HEK293 (cell line): Measurements from ENCODE around the gene CDC25A.

Experiments
- CTCF ChIA-PET: fragments of 350-600 bp; formaldehyde crosslinking; extraction: SDS; loops from one replicate; lab custom pipeline; 2021; ENCODE audit warnings: antibody characterized with exemption; lab: Yijun Ruan, JAX
- POLR2A ChIA-PET: fragments of 300-600 bp; formaldehyde crosslinking; extraction: SDS; loops from one replicate; lab custom pipeline; 2020; ENCODE audit warnings: antibody characterized with exemption, inconsistent platforms; lab: Yijun Ruan, JAX
- H3K27ac ChIP-seq: fragments of 200-500 bp; sonication (Bioruptor generic); 2 replicates; pipeline ENCODE4 v1.5.1; 2014; ENCODE audit warnings: low read depth, low read length, control low read depth, inconsistent platforms; ENCODE audit errors: extremely low read depth
- H3K36me3 ChIP-seq, 2 experiments: fragments of 200-500 bp in 1 of 2; sonication (Bioruptor generic) in 1 of 2; 1 replicate in 1 of 2; 2 replicates in 1 of 2; pipeline ENCODE4 v1.5.1; 2014 to 2017; ENCODE audit warnings: inconsistent platforms in 2 of 2, low read length in 2 of 2; ENCODE audit not compliant: control insufficient read depth in 2 of 2, insufficient read depth in 1 of 2
- H3K4me1 ChIP-seq: fragments of 200-500 bp; sonication (Bioruptor generic); 2 replicates; pipeline ENCODE4 v1.5.1; 2014; ENCODE audit warnings: mild to moderate bottlenecking, low read length, inconsistent platforms; ENCODE audit not compliant: control insufficient read depth, insufficient read depth
- H3K4me3 ChIP-seq: 2 replicates; pipeline ENCODE4 v1.5.1; 2011; ENCODE audit warnings: low read depth, mild to moderate bottlenecking, control low read depth, low read length, moderate library complexity
- H3K9me3 ChIP-seq: fragments of 200-500 bp; sonication (Bioruptor generic); 2 replicates; pipeline ENCODE4 v1.5.1; 2014; ENCODE audit warnings: low read depth, low read length, inconsistent platforms; ENCODE audit not compliant: control insufficient read depth, insufficient read depth
- FEZF1 ChIP-seq: fragments of 450-650 bp; formaldehyde crosslinking; IDR thresholded peaks from 2 replicates; pipeline ENCODE4 v1.5.1; 2016; ENCODE audit warnings: missing biosample characterization, missing genetic modification characterization
- HOXA7 ChIP-seq: sonication (generic); formaldehyde crosslinking; IDR thresholded peaks from 2 replicates; pipeline ENCODE4 v1.8.1; 2022; ENCODE audit warnings: missing genetic modification reagents, borderline replicate concordance
- HOXD13 ChIP-seq: sonication (generic); formaldehyde crosslinking; IDR thresholded peaks from 2 replicates; pipeline ENCODE4 v1.8.0; 2022; ENCODE audit warnings: missing genetic modification reagents, borderline replicate concordance
- KLF9 ChIP-seq: fragments of 450-650 bp; formaldehyde crosslinking; IDR thresholded peaks from 2 replicates; pipeline ENCODE4 v1.5.1; 2016; ENCODE audit warnings: missing biosample characterization, missing genetic modification characterization, low read depth
- YY2 ChIP-seq: fragments of 450-650 bp; formaldehyde crosslinking; IDR thresholded peaks from 2 replicates; pipeline ENCODE4 v1.5.1; 2016; ENCODE audit warnings: missing biosample characterization, missing genetic modification characterization
- ZBTB21 ChIP-seq: fragments of 450-650 bp; formaldehyde crosslinking; IDR thresholded peaks from 2 replicates; pipeline ENCODE4 v1.5.1; 2017; ENCODE audit warnings: missing biosample characterization, missing genetic modification characterization
- ZIC2 ChIP-seq: fragments of 450-650 bp; formaldehyde crosslinking; IDR thresholded peaks from 2 replicates; pipeline ENCODE4 v1.5.1; 2016; ENCODE audit warnings: missing biosample characterization, missing genetic modification characterization
- ZNF169 ChIP-seq: fragments of 450-650 bp; formaldehyde crosslinking; IDR thresholded peaks from 2 replicates; pipeline ENCODE4 v1.5.1; 2016; ENCODE audit warnings: missing biosample characterization, missing genetic modification characterization
- ZNF24 ChIP-seq: fragments of 450-650 bp; formaldehyde crosslinking; IDR thresholded peaks from 2 replicates; pipeline ENCODE4 v1.5.1; 2016; ENCODE audit warnings: missing biosample characterization, missing genetic modification characterization
- ZNF324 ChIP-seq: fragments of 450-650 bp; formaldehyde crosslinking; IDR thresholded peaks from 2 replicates; pipeline ENCODE4 v1.5.1; 2016; ENCODE audit warnings: missing biosample characterization, missing genetic modification characterization
- ZNF350 ChIP-seq: fragments of 450-650 bp; formaldehyde crosslinking; IDR thresholded peaks from 2 replicates; pipeline ENCODE4 v1.5.0; 2017; ENCODE audit warnings: missing biosample characterization, mild to moderate bottlenecking, missing genetic modification characterization
- ZNF624 ChIP-seq: fragments of 450-650 bp; formaldehyde crosslinking; IDR thresholded peaks from 2 replicates; pipeline ENCODE4 v1.5.1; 2017; ENCODE audit warnings: missing biosample characterization, missing genetic modification characterization
- TF ChIP-seq, protein P1 (sequence below): fragments of 450-650 bp; formaldehyde crosslinking; IDR thresholded peaks from 2 replicates; pipeline ENCODE4 v1.5.1; 2016; ENCODE audit warnings: missing biosample characterization, missing genetic modification characterization
- TF ChIP-seq, protein P2 (sequence below): fragments of 450-650 bp; formaldehyde crosslinking; IDR thresholded peaks from 2 replicates; pipeline ENCODE4 v1.5.1; 2016; ENCODE audit warnings: missing biosample characterization, missing genetic modification characterization
- TF ChIP-seq, protein P3 (sequence below): fragments of 450-650 bp; formaldehyde crosslinking; IDR thresholded peaks from 2 replicates; pipeline ENCODE4 v1.5.1; 2016; ENCODE audit warnings: missing biosample characterization, missing genetic modification characterization
- TF ChIP-seq, protein P4 (sequence below): fragments of 450-650 bp; formaldehyde crosslinking; IDR thresholded peaks from 2 replicates; pipeline ENCODE4 v1.5.1; 2016; ENCODE audit warnings: missing biosample characterization, missing genetic modification characterization
- TF ChIP-seq, protein P5 (sequence below): fragments of 450-650 bp; formaldehyde crosslinking; conservative IDR thresholded peaks from 2 replicates; pipeline ENCODE4 v1.5.1; 2016; ENCODE audit warnings: low read depth, missing biosample characterization, missing genetic modification characterization
- TF ChIP-seq, protein P6 (sequence below): fragments of 450-650 bp; formaldehyde crosslinking; IDR thresholded peaks from 2 replicates; pipeline ENCODE4 v1.5.1; 2017; ENCODE audit warnings: missing biosample characterization, mild to moderate bottlenecking, missing genetic modification characterization, moderate library complexity

The CDC25A gene

DNA sequence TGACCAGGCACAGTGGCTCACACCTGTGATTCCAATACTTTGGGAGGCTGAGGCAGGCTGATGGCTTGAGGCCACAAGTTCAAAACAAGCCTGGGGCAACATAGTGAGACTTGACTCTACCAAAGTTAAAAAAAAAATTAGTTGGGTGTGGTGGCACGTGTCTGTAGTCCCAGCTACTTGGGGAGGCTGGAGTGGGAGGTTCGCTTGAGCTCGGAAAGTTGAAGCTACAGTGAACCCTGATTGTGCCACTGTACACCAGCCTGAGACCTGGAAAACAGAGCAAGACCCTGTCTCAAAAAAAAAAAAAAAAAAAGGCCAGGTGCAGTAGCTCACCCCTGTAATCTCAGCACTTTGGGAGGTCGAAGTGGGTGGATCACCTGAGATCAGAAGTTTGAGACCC is 3.1 kb downstream of the CDC25A start:
- POLR2A ChIA-PET: no interaction called here
- no peaks in the 10 kb centered on the region for H3K9me3 ChIP-seq
- no peak overlapping the region for H3K27ac ChIP-seq
- H3K4me1 ChIP-seq: no peaks in the 10 kb centered on the region
- H3K4me3 ChIP-seq: no peak overlapping the region
- no peak for TF ChIP-seq ZIC2
- TF ChIP-seq ZNF624 (tag by site-specific recombination): no peak
- TF ChIP-seq HOXA7: no peak
- no peak for TF ChIP-seq ZBTB21 (tag by site-specific recombination)
- no peak for TF ChIP-seq YY2 (tag by site-specific recombination)
- TF ChIP-seq KLF9: no peak
- TF ChIP-seq, protein P1, sequence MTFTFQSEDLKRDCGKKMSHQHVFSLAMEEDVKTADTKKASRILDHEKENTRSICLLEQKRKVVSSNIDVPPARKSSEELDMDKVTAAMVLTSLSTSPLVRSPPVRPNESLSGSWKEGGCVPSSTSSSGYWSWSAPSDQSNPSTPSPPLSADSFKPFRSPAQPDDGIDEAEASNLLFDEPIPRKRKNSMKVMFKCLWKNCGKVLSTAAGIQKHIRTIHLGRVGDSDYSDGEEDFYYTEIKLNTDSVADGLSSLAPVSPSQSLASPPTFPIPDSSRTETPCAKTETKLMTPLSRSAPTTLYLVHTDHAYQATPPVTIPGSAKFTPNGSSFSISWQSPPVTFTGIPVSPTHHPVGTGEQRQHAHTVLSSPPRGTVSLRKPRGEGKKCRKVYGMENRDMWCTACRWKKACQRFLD (tag by site-specific recombination): no peak
- TF ChIP-seq, protein P2, sequence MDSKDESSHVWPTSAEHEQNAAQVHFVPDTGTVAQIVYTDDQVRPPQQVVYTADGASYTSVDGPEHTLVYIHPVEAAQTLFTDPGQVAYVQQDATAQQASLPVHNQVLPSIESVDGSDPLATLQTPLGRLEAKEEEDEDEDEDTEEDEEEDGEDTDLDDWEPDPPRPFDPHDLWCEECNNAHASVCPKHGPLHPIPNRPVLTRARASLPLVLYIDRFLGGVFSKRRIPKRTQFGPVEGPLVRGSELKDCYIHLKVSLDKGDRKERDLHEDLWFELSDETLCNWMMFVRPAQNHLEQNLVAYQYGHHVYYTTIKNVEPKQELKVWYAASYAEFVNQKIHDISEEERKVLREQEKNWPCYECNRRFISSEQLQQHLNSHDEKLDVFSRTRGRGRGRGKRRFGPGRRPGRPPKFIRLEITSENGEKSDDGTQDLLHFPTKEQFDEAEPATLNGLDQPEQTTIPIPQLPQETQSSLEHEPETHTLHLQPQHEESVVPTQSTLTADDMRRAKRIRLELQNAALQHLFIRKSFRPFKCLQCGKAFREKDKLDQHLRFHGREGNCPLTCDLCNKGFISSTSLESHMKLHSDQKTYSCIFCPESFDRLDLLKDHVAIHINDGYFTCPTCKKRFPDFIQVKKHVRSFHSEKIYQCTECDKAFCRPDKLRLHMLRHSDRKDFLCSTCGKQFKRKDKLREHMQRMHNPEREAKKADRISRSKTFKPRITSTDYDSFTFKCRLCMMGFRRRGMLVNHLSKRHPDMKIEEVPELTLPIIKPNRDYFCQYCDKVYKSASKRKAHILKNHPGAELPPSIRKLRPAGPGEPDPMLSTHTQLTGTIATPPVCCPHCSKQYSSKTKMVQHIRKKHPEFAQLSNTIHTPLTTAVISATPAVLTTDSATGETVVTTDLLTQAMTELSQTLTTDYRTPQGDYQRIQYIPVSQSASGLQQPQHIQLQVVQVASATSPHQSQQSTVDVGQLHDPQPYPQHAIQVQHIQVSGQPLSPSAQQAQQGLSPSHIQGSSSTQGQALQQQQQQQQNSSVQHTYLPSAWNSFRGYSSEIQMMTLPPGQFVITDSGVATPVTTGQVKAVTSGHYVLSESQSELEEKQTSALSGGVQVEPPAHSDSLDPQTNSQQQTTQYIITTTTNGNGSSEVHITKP (tag by site-specific recombination): no peak
- TF ChIP-seq, protein P3, sequence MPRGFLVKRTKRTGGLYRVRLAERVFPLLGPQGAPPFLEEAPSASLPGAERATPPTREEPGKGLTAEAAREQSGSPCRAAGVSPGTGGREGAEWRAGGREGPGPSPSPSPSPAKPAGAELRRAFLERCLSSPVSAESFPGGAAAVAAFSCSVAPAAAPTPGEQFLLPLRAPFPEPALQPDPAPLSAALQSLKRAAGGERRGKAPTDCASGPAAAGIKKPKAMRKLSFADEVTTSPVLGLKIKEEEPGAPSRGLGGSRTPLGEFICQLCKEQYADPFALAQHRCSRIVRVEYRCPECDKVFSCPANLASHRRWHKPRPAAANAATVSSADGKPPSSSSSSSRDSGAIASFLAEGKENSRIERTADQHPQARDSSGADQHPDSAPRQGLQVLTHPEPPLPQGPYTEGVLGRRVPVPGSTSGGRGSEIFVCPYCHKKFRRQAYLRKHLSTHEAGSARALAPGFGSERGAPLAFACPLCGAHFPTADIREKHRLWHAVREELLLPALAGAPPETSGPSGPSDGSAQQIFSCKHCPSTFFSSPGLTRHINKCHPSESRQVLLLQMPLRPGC: no peak
- TF ChIP-seq, protein P4, sequence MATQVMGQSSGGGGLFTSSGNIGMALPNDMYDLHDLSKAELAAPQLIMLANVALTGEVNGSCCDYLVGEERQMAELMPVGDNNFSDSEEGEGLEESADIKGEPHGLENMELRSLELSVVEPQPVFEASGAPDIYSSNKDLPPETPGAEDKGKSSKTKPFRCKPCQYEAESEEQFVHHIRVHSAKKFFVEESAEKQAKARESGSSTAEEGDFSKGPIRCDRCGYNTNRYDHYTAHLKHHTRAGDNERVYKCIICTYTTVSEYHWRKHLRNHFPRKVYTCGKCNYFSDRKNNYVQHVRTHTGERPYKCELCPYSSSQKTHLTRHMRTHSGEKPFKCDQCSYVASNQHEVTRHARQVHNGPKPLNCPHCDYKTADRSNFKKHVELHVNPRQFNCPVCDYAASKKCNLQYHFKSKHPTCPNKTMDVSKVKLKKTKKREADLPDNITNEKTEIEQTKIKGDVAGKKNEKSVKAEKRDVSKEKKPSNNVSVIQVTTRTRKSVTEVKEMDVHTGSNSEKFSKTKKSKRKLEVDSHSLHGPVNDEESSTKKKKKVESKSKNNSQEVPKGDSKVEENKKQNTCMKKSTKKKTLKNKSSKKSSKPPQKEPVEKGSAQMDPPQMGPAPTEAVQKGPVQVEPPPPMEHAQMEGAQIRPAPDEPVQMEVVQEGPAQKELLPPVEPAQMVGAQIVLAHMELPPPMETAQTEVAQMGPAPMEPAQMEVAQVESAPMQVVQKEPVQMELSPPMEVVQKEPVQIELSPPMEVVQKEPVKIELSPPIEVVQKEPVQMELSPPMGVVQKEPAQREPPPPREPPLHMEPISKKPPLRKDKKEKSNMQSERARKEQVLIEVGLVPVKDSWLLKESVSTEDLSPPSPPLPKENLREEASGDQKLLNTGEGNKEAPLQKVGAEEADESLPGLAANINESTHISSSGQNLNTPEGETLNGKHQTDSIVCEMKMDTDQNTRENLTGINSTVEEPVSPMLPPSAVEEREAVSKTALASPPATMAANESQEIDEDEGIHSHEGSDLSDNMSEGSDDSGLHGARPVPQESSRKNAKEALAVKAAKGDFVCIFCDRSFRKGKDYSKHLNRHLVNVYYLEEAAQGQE (tag by site-specific recombination): no peak
- no peak for TF ChIP-seq ZNF24 (tag by site-specific recombination)
- no peak for TF ChIP-seq ZNF169 (tag by site-specific recombination)
- TF ChIP-seq ZNF324 (tag by site-specific recombination): no peak
- TF ChIP-seq HOXD13: no peak
- TF ChIP-seq, protein P5, sequence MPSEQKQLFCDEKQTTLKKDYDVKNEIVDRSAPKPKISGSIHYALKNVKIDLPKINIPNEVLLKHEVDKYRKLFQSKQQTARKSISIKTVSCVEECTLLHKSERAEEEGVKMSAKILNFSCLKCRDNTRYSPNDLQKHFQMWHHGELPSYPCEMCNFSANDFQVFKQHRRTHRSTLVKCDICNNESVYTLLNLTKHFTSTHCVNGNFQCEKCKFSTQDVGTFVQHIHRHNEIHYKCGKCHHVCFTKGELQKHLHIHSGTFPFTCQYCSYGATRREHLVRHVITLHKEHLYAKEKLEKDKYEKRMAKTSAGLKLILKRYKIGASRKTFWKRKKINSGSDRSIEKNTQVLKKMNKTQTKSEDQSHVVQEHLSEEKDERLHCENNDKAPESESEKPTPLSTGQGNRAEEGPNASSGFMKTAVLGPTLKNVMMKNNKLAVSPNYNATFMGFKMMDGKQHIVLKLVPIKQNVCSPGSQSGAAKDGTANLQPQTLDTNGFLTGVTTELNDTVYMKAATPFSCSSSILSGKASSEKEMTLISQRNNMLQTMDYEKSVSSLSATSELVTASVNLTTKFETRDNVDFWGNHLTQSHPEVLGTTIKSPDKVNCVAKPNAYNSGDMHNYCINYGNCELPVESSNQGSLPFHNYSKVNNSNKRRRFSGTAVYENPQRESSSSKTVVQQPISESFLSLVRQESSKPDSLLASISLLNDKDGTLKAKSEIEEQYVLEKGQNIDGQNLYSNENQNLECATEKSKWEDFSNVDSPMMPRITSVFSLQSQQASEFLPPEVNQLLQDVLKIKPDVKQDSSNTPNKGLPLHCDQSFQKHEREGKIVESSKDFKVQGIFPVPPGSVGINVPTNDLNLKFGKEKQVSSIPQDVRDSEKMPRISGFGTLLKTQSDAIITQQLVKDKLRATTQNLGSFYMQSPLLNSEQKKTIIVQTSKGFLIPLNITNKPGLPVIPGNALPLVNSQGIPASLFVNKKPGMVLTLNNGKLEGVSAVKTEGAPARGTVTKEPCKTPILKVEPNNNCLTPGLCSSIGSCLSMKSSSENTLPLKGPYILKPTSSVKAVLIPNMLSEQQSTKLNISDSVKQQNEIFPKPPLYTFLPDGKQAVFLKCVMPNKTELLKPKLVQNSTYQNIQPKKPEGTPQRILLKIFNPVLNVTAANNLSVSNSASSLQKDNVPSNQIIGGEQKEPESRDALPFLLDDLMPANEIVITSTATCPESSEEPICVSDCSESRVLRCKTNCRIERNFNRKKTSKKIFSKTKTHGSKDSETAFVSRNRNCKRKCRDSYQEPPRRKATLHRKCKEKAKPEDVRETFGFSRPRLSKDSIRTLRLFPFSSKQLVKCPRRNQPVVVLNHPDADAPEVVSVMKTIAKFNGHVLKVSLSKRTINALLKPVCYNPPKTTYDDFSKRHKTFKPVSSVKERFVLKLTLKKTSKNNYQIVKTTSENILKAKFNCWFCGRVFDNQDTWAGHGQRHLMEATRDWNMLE: no peak
- TF ChIP-seq ZNF350 (tag by site-specific recombination): no peak
- TF ChIP-seq, protein P6, sequence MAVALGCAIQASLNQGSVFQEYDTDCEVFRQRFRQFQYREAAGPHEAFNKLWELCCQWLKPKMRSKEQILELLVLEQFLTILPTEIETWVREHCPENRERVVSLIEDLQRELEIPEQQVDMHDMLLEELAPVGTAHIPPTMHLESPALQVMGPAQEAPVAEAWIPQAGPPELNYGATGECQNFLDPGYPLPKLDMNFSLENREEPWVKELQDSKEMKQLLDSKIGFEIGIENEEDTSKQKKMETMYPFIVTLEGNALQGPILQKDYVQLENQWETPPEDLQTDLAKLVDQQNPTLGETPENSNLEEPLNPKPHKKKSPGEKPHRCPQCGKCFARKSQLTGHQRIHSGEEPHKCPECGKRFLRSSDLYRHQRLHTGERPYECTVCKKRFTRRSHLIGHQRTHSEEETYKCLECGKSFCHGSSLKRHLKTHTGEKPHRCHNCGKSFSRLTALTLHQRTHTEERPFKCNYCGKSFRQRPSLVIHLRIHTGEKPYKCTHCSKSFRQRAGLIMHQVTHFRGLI (tag by site-specific recombination): no peak
- TF ChIP-seq FEZF1 (tag by site-specific recombination): no peak
- H3K36me3 ChIP-seq: peaks cover 25 to 69% of the 10 kb centered on the region in 2 experiments
- CTCF ChIA-PET: no interaction called here
